Measurements from ENCODE around the gene TRAPPC10. TPM values are rescaled to one million over a fixed set of nuclear protein-coding genes. Genes with fewer than 3 reads are reported as not detected.

Gene TRAPPC10
- total RNA-seq, 1 experiment from 2014 or later = 31.5 TPM

DNA sequence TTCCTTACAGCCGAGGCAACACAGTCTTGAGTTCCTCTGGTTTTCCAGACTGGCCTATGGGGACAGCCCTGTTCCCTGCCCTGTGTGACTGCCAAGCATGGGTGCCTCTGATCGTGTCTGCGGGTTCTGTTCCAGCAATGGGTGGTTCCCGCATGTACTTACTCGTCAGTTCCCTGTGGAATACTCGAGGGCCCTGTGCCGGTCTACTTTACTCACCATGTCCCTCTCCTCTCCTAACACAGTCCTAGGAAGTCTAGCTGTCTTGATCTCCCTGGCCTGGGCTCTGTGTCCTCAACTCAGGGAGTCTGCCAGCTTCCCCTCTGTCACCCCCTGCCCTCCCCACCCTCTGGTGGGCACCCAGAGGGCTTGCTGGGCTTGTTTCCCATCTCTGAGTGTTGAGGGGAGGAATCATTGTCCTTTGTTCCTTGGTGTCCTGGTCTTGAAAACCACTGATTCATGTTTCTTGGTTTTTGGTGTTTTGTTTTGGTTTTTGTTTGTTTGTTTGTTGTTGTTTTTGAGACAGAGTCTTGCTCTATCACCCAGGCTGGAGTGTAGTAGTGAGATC, 36.0 kb downstream of the TRAPPC10 start:
- H3K9me3 ChIP-seq (ENCODE audit: control insufficient read depth in 1 of 2, insufficient read depth in 1 of 2, low read depth in 1 of 2, low read length in 2 of 2) = no peaks in the 10 kb centered on the region
- no peaks in the 10 kb centered on the region for H3K27me3 ChIP-seq (ENCODE audit: insufficient read depth, low read length)
- H3K79me2 ChIP-seq (ENCODE audit: insufficient read depth, low read length) = peaks cover 45% of the 10 kb centered on the region
- no TSS peak for BruUV-seq (replicated peaks)
- no peaks in the 10 kb centered on the region; a peak in 1 of 4 replicates for H3K36me3 ChIP-seq (ENCODE audit: control insufficient read depth in 1 of 2, insufficient read depth in 2 of 2, low read length in 2 of 2)
- H2AFZ ChIP-seq (ENCODE audit: low read depth, low read length, poor library complexity, severe bottlenecking) = no peak overlapping the region
- no peaks in the 10 kb centered on the region for H3K4me1 ChIP-seq (ENCODE audit: control insufficient read depth in 1 of 2, insufficient read depth in 2 of 2, low read length in 2 of 2)
- ATAC-seq = no peak
- H4K20me1 ChIP-seq (ENCODE audit: insufficient read depth) = no peaks in the 10 kb centered on the region; the same call in 1 of the 2 replicates
- TF ChIP-seq CEBPB (IDR thresholded peaks at IDR 0.05; ENCODE audit: low read depth) (no peak), RAD21 (IDR thresholded peaks at IDR 0.05; ENCODE audit: low read depth) (no peak), POLR2A (IDR thresholded peaks at IDR 0.05; ENCODE audit: borderline replicate concordance, extremely low read depth, insufficient read depth, insufficient read length) (no peak), ZNF274 (IDR thresholded peaks at IDR 0.05; ENCODE audit: low read depth, low read length) (no peak), JUND (IDR thresholded peaks at IDR 0.05) (no peak), POLR2AphosphoS5 (IDR thresholded peaks at IDR 0.05; ENCODE audit: low read depth, low read length) (no peak)
- TF ChIP-seq, protein P1, sequence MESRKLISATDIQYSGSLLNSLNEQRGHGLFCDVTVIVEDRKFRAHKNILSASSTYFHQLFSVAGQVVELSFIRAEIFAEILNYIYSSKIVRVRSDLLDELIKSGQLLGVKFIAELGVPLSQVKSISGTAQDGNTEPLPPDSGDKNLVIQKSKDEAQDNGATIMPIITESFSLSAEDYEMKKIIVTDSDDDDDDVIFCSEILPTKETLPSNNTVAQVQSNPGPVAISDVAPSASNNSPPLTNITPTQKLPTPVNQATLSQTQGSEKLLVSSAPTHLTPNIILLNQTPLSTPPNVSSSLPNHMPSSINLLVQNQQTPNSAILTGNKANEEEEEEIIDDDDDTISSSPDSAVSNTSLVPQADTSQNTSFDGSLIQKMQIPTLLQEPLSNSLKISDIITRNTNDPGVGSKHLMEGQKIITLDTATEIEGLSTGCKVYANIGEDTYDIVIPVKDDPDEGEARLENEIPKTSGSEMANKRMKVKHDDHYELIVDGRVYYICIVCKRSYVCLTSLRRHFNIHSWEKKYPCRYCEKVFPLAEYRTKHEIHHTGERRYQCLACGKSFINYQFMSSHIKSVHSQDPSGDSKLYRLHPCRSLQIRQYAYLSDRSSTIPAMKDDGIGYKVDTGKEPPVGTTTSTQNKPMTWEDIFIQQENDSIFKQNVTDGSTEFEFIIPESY (IDR thresholded peaks at IDR 0.05; ENCODE audit: extremely low read depth, insufficient replicate concordance, low read length) = no peak
- RAD21 ChIA-PET (ENCODE audit: low non-redundant PET in 1 of 2, low total read pairs in 2 of 2, uncharacterized antibody in 2 of 2, unreplicated experiment in 2 of 2) = no interaction called here
- no peaks in the 10 kb centered on the region for H3K9me2 ChIP-seq (ENCODE audit: insufficient read depth)
- CTCF ChIA-PET = no interaction called here
- H3K27ac ChIP-seq (ENCODE audit: low read depth, low read length) = no peak overlapping the region
- no peak overlapping the region for H3K4me2 ChIP-seq (ENCODE audit: low read length)
- intact Hi-C loops (cut with micrococcal nuclease) = no loop called here
- no peak overlapping the region for H3K4me3 ChIP-seq (replicated peaks in 1 of 2; ENCODE audit: low read depth in 1 of 2, low read length in 2 of 2)
- no peak for DNase-seq (ENCODE audit: low read depth, low spot score)
- no peak overlapping the region for H3K9ac ChIP-seq (ENCODE audit: low read length)
- POLR2A ChIA-PET = no interaction called here

DNA sequence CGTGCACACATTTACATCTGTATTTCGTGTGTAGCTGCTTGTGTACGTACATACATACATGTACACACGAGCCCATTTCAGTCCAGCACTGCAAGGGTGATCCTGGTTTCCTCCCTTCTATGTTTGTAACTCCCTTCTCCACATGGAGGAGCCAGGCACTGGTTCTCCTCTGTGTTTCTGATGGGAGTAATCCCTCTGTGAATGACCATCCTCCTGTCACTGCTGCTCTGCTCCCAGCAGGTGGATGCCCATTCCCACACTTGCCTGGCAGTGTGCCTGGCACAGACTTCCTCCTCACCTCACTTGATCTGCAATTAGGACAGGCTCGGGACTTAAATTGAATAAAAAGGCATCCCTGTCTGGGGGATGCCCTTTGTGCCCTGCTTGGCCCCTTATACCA, 37.1 kb downstream of the TRAPPC10 start:
- Histone ChIP-seq H3K4me2 (ENCODE audit: low read length) (no peak overlapping the region), H3K9me3 (ENCODE audit: control insufficient read depth in 1 of 2, insufficient read depth in 1 of 2, low read depth in 1 of 2, low read length in 2 of 2) (no peaks in the 10 kb centered on the region), H3K36me3 (ENCODE audit: control insufficient read depth in 1 of 2, insufficient read depth in 2 of 2, low read length in 2 of 2) (no peaks in the 10 kb centered on the region; a peak in 1 of 4 replicates), H2AFZ (ENCODE audit: low read depth, low read length, poor library complexity, severe bottlenecking) (no peak overlapping the region), H3K79me2 (ENCODE audit: insufficient read depth, low read length) (peaks cover 46% of the 10 kb centered on the region), H3K27me3 (ENCODE audit: insufficient read depth, low read length) (no peaks in the 10 kb centered on the region), H3K4me1 (ENCODE audit: control insufficient read depth in 1 of 2, insufficient read depth in 2 of 2, low read length in 2 of 2) (no peaks in the 10 kb centered on the region), H3K4me3 (replicated peaks in 1 of 2; ENCODE audit: low read depth in 1 of 2, low read length in 2 of 2) (no peak overlapping the region), H3K27ac (ENCODE audit: low read depth, low read length) (no peak overlapping the region), H4K20me1 (ENCODE audit: insufficient read depth) (no peaks in the 10 kb centered on the region), H3K9me2 (ENCODE audit: insufficient read depth) (no peaks in the 10 kb centered on the region), H3K9ac (ENCODE audit: low read length) (no peak overlapping the region)
- ChIA-PET RAD21 (ENCODE audit: low non-redundant PET in 1 of 2, low total read pairs in 2 of 2, uncharacterized antibody in 2 of 2, unreplicated experiment in 2 of 2) (no interaction called here), POLR2A (no interaction called here), CTCF (no interaction called here)
- TF ChIP-seq EZH2 (IDR thresholded peaks at IDR 0.05) (no peak), ZNF274 (IDR thresholded peaks at IDR 0.05; ENCODE audit: low read depth, low read length) (no peak), JUND (IDR thresholded peaks at IDR 0.05) (no peak), ELF1 (IDR thresholded peaks at IDR 0.05; ENCODE audit: borderline replicate concordance, low read depth) (no peak), CBX3 (IDR thresholded peaks at IDR 0.05; ENCODE audit: low read depth) (no peak), SP1 (IDR thresholded peaks at IDR 0.05; ENCODE audit: low read depth) (no peak), RAD21 (IDR thresholded peaks at IDR 0.05; ENCODE audit: low read depth) (no peak), SIN3A (IDR thresholded peaks at IDR 0.05; ENCODE audit: low read depth) (no peak), CEBPB (IDR thresholded peaks at IDR 0.05; ENCODE audit: low read depth) (no peak), POLR2AphosphoS5 (IDR thresholded peaks at IDR 0.05; ENCODE audit: low read depth, low read length) (no peak)
- TF ChIP-seq, protein P2, sequence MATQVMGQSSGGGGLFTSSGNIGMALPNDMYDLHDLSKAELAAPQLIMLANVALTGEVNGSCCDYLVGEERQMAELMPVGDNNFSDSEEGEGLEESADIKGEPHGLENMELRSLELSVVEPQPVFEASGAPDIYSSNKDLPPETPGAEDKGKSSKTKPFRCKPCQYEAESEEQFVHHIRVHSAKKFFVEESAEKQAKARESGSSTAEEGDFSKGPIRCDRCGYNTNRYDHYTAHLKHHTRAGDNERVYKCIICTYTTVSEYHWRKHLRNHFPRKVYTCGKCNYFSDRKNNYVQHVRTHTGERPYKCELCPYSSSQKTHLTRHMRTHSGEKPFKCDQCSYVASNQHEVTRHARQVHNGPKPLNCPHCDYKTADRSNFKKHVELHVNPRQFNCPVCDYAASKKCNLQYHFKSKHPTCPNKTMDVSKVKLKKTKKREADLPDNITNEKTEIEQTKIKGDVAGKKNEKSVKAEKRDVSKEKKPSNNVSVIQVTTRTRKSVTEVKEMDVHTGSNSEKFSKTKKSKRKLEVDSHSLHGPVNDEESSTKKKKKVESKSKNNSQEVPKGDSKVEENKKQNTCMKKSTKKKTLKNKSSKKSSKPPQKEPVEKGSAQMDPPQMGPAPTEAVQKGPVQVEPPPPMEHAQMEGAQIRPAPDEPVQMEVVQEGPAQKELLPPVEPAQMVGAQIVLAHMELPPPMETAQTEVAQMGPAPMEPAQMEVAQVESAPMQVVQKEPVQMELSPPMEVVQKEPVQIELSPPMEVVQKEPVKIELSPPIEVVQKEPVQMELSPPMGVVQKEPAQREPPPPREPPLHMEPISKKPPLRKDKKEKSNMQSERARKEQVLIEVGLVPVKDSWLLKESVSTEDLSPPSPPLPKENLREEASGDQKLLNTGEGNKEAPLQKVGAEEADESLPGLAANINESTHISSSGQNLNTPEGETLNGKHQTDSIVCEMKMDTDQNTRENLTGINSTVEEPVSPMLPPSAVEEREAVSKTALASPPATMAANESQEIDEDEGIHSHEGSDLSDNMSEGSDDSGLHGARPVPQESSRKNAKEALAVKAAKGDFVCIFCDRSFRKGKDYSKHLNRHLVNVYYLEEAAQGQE (IDR thresholded peaks at IDR 0.05; ENCODE audit: low read depth) = no peak
- no TSS peak for BruUV-seq (replicated peaks)
- intact Hi-C loops (cut with micrococcal nuclease) = no loop called here
- DNase-seq (ENCODE audit: low read depth, low spot score) = no peak
- peak; percentile 20; the same call in 1 of the 2 replicates for ATAC-seq
